ENCODE data around the gene AFAP1L2.

The AFAP1L2 gene

DNA sequence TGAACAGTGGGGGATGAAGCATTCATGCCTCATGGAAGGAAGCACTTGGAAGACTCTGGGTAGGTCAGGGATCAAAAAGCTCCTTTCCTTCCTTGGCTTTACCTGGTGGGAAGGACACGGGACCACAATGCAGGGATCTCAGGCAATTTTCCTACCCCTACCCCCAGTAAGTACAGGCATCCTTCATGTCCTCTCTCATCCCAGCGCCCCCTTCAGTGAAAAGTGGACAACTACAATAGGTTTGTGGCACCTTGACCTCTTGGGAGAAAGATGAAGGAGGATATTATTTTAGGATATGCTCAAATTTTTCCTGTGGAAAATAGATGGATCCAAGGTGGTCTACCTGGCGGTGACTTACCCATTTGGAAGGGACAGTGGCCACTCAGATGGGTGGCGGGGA lies 16.5 kb downstream of the AFAP1L2 start:
- no peak overlapping the region for H3K27ac ChIP-seq
- TF ChIP-seq, protein P1, sequence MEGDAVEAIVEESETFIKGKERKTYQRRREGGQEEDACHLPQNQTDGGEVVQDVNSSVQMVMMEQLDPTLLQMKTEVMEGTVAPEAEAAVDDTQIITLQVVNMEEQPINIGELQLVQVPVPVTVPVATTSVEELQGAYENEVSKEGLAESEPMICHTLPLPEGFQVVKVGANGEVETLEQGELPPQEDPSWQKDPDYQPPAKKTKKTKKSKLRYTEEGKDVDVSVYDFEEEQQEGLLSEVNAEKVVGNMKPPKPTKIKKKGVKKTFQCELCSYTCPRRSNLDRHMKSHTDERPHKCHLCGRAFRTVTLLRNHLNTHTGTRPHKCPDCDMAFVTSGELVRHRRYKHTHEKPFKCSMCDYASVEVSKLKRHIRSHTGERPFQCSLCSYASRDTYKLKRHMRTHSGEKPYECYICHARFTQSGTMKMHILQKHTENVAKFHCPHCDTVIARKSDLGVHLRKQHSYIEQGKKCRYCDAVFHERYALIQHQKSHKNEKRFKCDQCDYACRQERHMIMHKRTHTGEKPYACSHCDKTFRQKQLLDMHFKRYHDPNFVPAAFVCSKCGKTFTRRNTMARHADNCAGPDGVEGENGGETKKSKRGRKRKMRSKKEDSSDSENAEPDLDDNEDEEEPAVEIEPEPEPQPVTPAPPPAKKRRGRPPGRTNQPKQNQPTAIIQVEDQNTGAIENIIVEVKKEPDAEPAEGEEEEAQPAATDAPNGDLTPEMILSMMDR (conservative IDR thresholded peaks at IDR 0.05) = no peak

DNA sequence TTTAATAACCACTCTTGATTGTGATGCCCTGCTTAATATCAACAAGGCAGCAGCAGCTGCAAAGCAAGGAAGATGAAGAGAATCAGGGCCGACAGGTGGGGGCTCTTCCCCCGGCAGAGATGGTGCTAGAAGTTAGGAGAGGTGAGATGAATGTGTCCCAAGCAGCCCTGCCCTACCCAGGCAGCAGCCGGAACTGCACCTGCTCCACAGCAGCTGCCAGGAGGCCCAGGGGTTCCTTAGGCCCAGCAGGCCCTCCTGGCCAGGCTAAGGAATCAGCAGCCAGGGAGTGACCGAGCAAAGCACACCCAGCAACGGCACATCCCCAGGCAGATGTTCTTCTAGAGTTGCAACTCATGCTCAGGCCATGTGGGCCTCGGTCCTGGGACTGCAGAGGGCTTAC lies 17.9 kb downstream of the AFAP1L2 start:
- H3K27ac ChIP-seq = no peak overlapping the region
- TF ChIP-seq, protein P1 (conservative IDR thresholded peaks at IDR 0.05) = no peak

DNA sequence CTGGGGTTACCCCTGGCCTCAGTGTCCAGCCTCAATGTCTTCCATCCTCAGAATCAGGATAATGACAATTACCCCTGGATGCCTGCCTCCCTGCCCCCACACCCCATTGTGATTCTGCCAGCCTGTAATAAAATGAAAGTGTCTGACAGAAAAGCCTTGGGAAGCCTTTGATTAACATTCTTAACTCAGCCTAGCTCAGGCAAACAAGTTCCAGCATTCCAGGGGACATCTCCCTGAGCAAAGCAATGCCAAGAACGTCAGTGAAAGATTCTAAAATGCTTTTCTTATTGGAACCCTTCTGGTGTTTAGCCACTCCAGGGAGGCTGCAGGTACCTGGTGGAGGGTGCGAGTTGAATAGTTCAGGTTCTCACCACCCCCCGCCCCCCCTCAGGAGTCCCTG lies 18.7 kb downstream of the AFAP1L2 start:
- H3K27ac ChIP-seq = no peak overlapping the region
- TF ChIP-seq, protein P1 (conservative IDR thresholded peaks at IDR 0.05) = no peak

DNA sequence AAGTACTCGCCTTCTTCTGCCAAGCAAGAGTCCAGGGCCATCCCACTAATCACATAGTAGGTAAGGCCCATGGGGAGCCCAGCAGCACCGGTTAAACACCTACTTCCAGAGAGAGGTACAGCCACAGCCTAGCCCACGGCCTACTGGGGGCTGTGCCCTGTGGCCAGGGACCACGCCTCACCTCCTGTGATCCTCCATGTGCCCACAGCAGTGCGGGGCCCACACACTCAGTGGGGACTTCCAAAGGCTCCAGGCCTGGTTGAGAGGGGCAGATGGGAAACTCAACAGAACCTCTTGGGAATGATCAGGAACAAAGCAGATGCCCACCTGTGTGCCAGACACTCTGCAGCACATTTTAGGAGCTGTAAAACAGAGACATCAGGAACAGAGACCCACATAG lies 19.7 kb downstream of the AFAP1L2 start:
- TF ChIP-seq, protein P1 (conservative IDR thresholded peaks at IDR 0.05) = no peak
- H3K27ac ChIP-seq = no peak overlapping the region

DNA sequence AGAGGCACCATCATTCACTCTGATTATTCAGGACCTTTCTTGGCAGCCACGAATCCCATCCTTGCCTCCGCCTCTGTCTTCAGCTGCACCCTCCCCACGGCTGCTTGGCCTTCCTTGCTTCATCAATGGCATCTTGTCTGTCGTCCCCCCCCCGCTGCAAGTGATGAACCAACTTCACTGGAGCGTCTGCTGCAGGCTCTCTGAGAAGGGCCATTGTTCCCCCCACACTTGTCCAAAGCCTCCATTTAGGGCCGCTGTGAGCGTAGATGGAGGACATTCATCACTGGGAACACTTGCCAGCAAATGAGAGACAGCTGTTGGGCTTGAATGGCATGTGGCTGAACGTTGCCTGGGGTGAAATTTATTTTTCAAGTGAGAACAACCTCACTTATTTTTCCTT lies 20.1 kb downstream of the AFAP1L2 start:
- TF ChIP-seq, protein P1 (conservative IDR thresholded peaks at IDR 0.05) = no peak
- H3K27ac ChIP-seq = no peak overlapping the region

DNA sequence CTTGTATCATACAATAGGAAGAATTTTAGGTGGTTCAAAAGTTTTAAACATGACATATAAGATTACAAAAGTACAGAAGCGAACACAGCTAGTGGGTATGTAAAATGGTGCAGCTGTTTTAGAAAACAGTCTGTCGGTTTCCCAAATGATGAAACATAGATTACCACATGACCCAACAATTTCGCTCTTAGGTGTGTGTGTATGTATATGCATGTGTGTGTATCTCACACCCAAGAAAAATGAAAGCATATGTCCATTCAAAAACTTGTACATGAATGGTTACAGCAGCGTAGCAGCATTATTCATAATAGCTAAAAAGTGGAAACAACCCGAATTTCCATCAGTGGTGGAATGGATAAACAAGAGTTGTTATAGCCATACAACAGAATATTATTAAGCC lies 23.5 kb downstream of the AFAP1L2 start:
- no peak overlapping the region for H3K27ac ChIP-seq
- TF ChIP-seq, protein P1 (conservative IDR thresholded peaks at IDR 0.05) = no peak

DNA sequence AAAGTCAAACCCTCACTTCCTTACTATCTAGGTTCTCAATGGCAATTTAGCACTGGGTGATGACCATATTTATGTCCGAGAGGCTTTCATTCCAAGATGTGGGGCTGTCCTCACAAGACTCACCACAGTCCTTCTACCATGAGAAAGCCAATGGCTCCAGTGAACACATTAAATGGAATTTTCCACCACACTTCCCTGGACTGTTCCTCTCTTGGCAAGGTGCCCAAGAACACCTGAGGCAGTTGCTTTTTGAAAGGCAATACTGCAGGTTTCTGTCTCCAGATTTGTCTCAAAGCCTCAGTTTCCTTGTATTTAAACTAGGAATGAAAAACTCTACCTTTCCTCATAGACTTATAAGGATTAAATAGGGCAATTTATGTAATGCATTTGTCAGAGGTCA lies 24.2 kb downstream of the AFAP1L2 start:
- H3K27ac ChIP-seq = no peak overlapping the region
- TF ChIP-seq, protein P1 (conservative IDR thresholded peaks at IDR 0.05) = no peak

DNA sequence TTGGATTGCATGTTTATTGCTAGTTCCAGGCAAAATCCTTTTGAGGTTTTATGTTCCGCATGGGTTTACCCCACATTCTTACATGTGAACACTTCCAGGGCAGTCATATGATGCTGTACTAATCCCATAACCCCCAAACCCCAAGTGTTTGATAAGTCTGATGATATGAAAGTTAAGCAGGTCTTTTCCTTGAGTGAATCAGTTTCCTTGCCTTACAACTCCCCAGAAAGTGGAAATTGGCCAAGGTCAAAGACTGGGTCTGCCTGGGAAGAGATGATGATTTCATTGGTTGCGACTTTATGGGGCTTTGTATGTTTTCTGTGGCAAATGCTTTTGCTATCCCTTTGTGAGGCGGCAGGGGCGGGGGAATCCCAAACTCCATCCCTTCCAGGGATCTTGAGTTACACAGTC lies 24.7 kb downstream of the AFAP1L2 start:
- TF ChIP-seq, protein P1 (conservative IDR thresholded peaks at IDR 0.05) = no peak
- H3K27ac ChIP-seq = no peak overlapping the region

Data from VCaP (cell line).